ENCODE data around the gene PTGER1. TPM values are rescaled to one million over a fixed set of nuclear protein-coding genes. Genes with fewer than 3 reads are reported as not detected.

PTGER1 gene
- total RNA-seq, 2 experiments from 2014 or later = 0.23 TPM; not detected in 1

- CTCF ChIA-PET (ENCODE audit: unreplicated experiment) = interaction anchor here (0.6 kb wide), 1 partner anchor 19 kb away, joined by 3 read pairs; no protein-coding TSS in a partner anchor
- POLR2A ChIA-PET = no interaction called here
- Histone ChIP-seq H3K4me1 (ENCODE audit: insufficient read depth, low read length, poor library complexity, severe bottlenecking) (peaks cover 8% of the 10 kb centered on the region), H3K27ac (ENCODE audit: low read depth, low read length, poor library complexity, severe bottlenecking) (no peak overlapping the region), H3K4me3 (ENCODE audit: low read depth, low read length, poor library complexity, severe bottlenecking) (no peak overlapping the region), H3K9me3 (ENCODE audit: low read length) (no peaks in the 10 kb centered on the region), H3K9me2 (ENCODE audit: insufficient read depth, low read length) (no peaks in the 10 kb centered on the region), H3K4me2 (ENCODE audit: low read length) (no peak overlapping the region), H3K36me3 (ENCODE audit: insufficient read depth, low read length) (no peaks in the 10 kb centered on the region), H4K20me1 (ENCODE audit: insufficient read depth, low read length) (no peaks in the 10 kb centered on the region), H2AFZ (ENCODE audit: low read length) (no peak overlapping the region), H3K79me2 (ENCODE audit: insufficient read depth, low read depth, low read length) (no peaks in the 10 kb centered on the region)
- intact Hi-C loops (cut with micrococcal nuclease; ENCODE audit: unreplicated experiment) = no loop called here
- no TSS peak for BruUV-seq (replicated peaks)
- no peak for DNase-seq (ENCODE audit: low spot score)
- no peak for TF ChIP-seq EZH2phosphoT487 (IDR thresholded peaks at IDR 0.05; ENCODE audit: borderline replicate concordance, low read depth, low read length)
- TF ChIP-seq, protein P1, sequence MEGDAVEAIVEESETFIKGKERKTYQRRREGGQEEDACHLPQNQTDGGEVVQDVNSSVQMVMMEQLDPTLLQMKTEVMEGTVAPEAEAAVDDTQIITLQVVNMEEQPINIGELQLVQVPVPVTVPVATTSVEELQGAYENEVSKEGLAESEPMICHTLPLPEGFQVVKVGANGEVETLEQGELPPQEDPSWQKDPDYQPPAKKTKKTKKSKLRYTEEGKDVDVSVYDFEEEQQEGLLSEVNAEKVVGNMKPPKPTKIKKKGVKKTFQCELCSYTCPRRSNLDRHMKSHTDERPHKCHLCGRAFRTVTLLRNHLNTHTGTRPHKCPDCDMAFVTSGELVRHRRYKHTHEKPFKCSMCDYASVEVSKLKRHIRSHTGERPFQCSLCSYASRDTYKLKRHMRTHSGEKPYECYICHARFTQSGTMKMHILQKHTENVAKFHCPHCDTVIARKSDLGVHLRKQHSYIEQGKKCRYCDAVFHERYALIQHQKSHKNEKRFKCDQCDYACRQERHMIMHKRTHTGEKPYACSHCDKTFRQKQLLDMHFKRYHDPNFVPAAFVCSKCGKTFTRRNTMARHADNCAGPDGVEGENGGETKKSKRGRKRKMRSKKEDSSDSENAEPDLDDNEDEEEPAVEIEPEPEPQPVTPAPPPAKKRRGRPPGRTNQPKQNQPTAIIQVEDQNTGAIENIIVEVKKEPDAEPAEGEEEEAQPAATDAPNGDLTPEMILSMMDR (conservative IDR thresholded peaks at IDR 0.05; ENCODE audit: low read length) = no peak
These were observed 49.4 kb downstream of the PTGER1 start for GRCh38 chr19:14425696-14426138.

Small RNA genes within 50 kb of the gene (small RNA-seq; reads per million reads assigned to genes)
- gene SNRPGP15 = not detected

Other genes starting within 250 kb of the PTGER1 start
- 12.5 and 13.8 TPM in 2 replicates for gene ADGRE5, start 93.9 kb downstream of the PTGER1 start, total RNA-seq (2014; rRNA removed; shearing (Covaris generic))
- gene ADGRE5, start 93.9 kb downstream of the PTGER1 start, total RNA-seq (2022) = 47.5 and 48.7 TPM in 2 replicates
- gene DDX39A, start 56.0 kb downstream of the PTGER1 start, total RNA-seq (2014; rRNA removed; shearing (Covaris generic)) = 425 and 474 TPM in 2 replicates
- gene DDX39A, start 56.0 kb downstream of the PTGER1 start, total RNA-seq (2022) = 294 and 316 TPM in 2 replicates
- 117 and 125 TPM in 2 replicates for gene PKN1, start 42.0 kb downstream of the PTGER1 start, total RNA-seq (2014; rRNA removed; shearing (Covaris generic))
- 233 and 246 TPM in 2 replicates for gene PKN1, start 42.0 kb downstream of the PTGER1 start, total RNA-seq (2022)
- gene GIPC1, start 20.8 kb upstream of the PTGER1 start, total RNA-seq (2014; rRNA removed; shearing (Covaris generic)) = 18.5 and 26.9 TPM in 2 replicates
- gene GIPC1, start 20.8 kb upstream of the PTGER1 start, total RNA-seq (2022) = 37.6 and 38.3 TPM in 2 replicates
- 62.9 and 76.7 TPM in 2 replicates for gene DNAJB1, start 43.0 kb upstream of the PTGER1 start, total RNA-seq (2014; rRNA removed; shearing (Covaris generic))
- gene DNAJB1, start 43.0 kb upstream of the PTGER1 start, total RNA-seq (2022) = 51.7 and 63.7 TPM in 2 replicates
- gene TECR, start 54.2 kb upstream of the PTGER1 start, total RNA-seq (2014; rRNA removed; shearing (Covaris generic)) = 52.3 and 81.4 TPM in 2 replicates
- gene TECR, start 54.2 kb upstream of the PTGER1 start, total RNA-seq (2022) = 128 and 130 TPM in 2 replicates
- 282 and 301 TPM in 2 replicates for gene NDUFB7, start 96.7 kb upstream of the PTGER1 start, total RNA-seq (2014; rRNA removed; shearing (Covaris generic))
- gene NDUFB7, start 96.7 kb upstream of the PTGER1 start, total RNA-seq (2022) = 137 and 141 TPM in 2 replicates
- gene CLEC17A, start 107.7 kb upstream of the PTGER1 start, total RNA-seq (2014; rRNA removed; shearing (Covaris generic)) = 45.7 and 51.1 TPM in 2 replicates
- 22.5 and 27.4 TPM in 2 replicates for gene CLEC17A, start 107.7 kb upstream of the PTGER1 start, total RNA-seq (2022)
- gene ADGRE3, start 199.5 kb upstream of the PTGER1 start, total RNA-seq (2014; rRNA removed; shearing (Covaris generic)) = not detected in 2 replicates
- gene ADGRE3, start 199.5 kb upstream of the PTGER1 start, total RNA-seq (2022) = not detected in 2 replicates
- 26.1 and 27.3 TPM in 2 replicates for gene ZNF333, start 214.7 kb upstream of the PTGER1 start, total RNA-seq (2014; rRNA removed; shearing (Covaris generic))
- 25.0 and 30.8 TPM in 2 replicates for gene ZNF333, start 214.7 kb upstream of the PTGER1 start, total RNA-seq (2022)